ENCODE results near the gene FLRT2. TPM values are rescaled to one million over a fixed set of nuclear protein-coding genes. Genes with fewer than 3 reads are reported as not detected.

The FLRT2 gene
- total RNA-seq, 1 experiment from 2014 or later = 0.07 TPM

GRCh38 chr14:85618978-85619377 lies 89.0 kb downstream of the FLRT2 start:
- ChIA-PET POLR2A (ENCODE audit: unreplicated experiment) (no interaction called here), CTCF (no interaction called here)
- H3K27me3 ChIP-seq (ENCODE audit: low read length) = no peaks in the 10 kb centered on the region
- H3K36me3 ChIP-seq (ENCODE audit: low read depth, low read length) = no peaks in the 10 kb centered on the region
- ATAC-seq (no peak), DNase-seq (no peak)
- no peak overlapping the region for H3K4me3 ChIP-seq (ENCODE audit: low read length)
- no peak overlapping the region for H3K9ac ChIP-seq (ENCODE audit: low read length)
- no peak overlapping the region for H2AFZ ChIP-seq (ENCODE audit: low read length)
- no peaks in the 10 kb centered on the region for H3K9me2 ChIP-seq (replicated peaks; ENCODE audit: low read length)
- no peak overlapping the region for H3K4me2 ChIP-seq (ENCODE audit: low read length)
- no peaks in the 10 kb centered on the region for H3K9me3 ChIP-seq (ENCODE audit: low read length)
- no peak overlapping the region for H3K27ac ChIP-seq (ENCODE audit: low read length)
- intact Hi-C loops (cut with micrococcal nuclease) = no loop called here
- no peak for TF ChIP-seq EZH2 (IDR thresholded peaks at IDR 0.05; ENCODE audit: low read length, unreplicated experiment)
- no peak for TF ChIP-seq EZH2phosphoT487 (IDR thresholded peaks at IDR 0.05; ENCODE audit: borderline replicate concordance, low read length)
- no peak for TF ChIP-seq CTCF (conservative IDR thresholded peaks at IDR 0.05; ENCODE audit: low read depth, low read length)
- no peaks in the 10 kb centered on the region for H3F3A ChIP-seq (ENCODE audit: low read length, unreplicated experiment)
- H4K20me1 ChIP-seq (ENCODE audit: low read length) = no peaks in the 10 kb centered on the region
- no peaks in the 10 kb centered on the region for H3K79me2 ChIP-seq (ENCODE audit: low read length)
- no peaks in the 10 kb centered on the region for H3K4me1 ChIP-seq (ENCODE audit: insufficient read depth, low read length)
- BruUV-seq (replicated peaks) = no TSS peak

- Histone ChIP-seq H3F3A (ENCODE audit: low read length, unreplicated experiment) (no peaks in the 10 kb centered on the region), H3K4me3 (ENCODE audit: low read length) (no peak overlapping the region), H2AFZ (ENCODE audit: low read length) (no peak overlapping the region), H3K36me3 (ENCODE audit: low read depth, low read length) (no peaks in the 10 kb centered on the region), H3K27me3 (ENCODE audit: low read length) (no peaks in the 10 kb centered on the region), H3K9me2 (replicated peaks; ENCODE audit: low read length) (no peaks in the 10 kb centered on the region), H3K4me2 (ENCODE audit: low read length) (no peak overlapping the region), H3K9ac (ENCODE audit: low read length) (no peak overlapping the region), H3K4me1 (ENCODE audit: insufficient read depth, low read length) (no peaks in the 10 kb centered on the region), H3K9me3 (ENCODE audit: low read length) (no peaks in the 10 kb centered on the region), H3K27ac (ENCODE audit: low read length) (no peak overlapping the region), H3K79me2 (ENCODE audit: low read length) (no peaks in the 10 kb centered on the region), H4K20me1 (ENCODE audit: low read length) (no peaks in the 10 kb centered on the region)
- no peak for TF ChIP-seq CTCF (conservative IDR thresholded peaks at IDR 0.05; ENCODE audit: low read depth, low read length)
- TF ChIP-seq EZH2 (IDR thresholded peaks at IDR 0.05; ENCODE audit: low read length, unreplicated experiment) = no peak
- TF ChIP-seq EZH2phosphoT487 (IDR thresholded peaks at IDR 0.05; ENCODE audit: borderline replicate concordance, low read length) = no peak
- ChIA-PET POLR2A (ENCODE audit: unreplicated experiment) (no interaction called here), CTCF (no interaction called here)
- BruUV-seq (replicated peaks) = no TSS peak
- no peak for DNase-seq
- no peak for ATAC-seq
- intact Hi-C loops (cut with micrococcal nuclease) = no loop called here
Observed at GRCh38 chr14:85619851-85620250, 89.9 kb downstream of the FLRT2 start.

DNA sequence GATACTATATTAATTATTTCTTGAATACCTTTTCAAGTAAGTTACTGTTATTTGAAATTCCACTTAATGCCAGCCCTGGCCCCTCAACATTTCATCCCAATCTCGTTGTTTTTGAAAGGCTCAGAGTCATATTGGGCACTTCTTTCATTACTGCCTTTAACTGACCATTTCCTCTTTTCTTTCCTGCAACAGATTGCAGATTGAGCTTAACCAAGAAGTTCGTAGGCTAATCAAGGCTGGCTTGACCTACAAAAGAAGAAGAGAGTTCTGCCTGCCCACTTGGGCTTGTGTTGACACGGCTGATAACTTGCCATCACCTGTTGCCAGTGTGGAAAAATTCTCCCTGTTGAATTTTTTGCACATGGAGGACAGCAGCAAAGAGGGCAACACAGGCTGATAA lies 91.0 kb downstream of the FLRT2 start:
- H3K4me1 ChIP-seq (ENCODE audit: insufficient read depth, low read length) = no peaks in the 10 kb centered on the region
- no peak overlapping the region for H3K9ac ChIP-seq (ENCODE audit: low read length)
- no peaks in the 10 kb centered on the region for H3K9me2 ChIP-seq (replicated peaks; ENCODE audit: low read length)
- no peaks in the 10 kb centered on the region for H3K36me3 ChIP-seq (ENCODE audit: low read depth, low read length)
- ChIA-PET CTCF (no interaction called here), POLR2A (ENCODE audit: unreplicated experiment) (no interaction called here)
- no peak overlapping the region for H2AFZ ChIP-seq (ENCODE audit: low read length)
- no peak for ATAC-seq
- intact Hi-C loops (cut with micrococcal nuclease) = no loop called here
- no peaks in the 10 kb centered on the region for H3K79me2 ChIP-seq (ENCODE audit: low read length)
- DNase-seq = no peak
- no peaks in the 10 kb centered on the region for H3K27me3 ChIP-seq (ENCODE audit: low read length)
- no peak overlapping the region for H3K27ac ChIP-seq (ENCODE audit: low read length)
- no peak for TF ChIP-seq EZH2 (IDR thresholded peaks at IDR 0.05; ENCODE audit: low read length, unreplicated experiment)
- no peak for TF ChIP-seq CTCF (conservative IDR thresholded peaks at IDR 0.05; ENCODE audit: low read depth, low read length)
- H3K9me3 ChIP-seq (ENCODE audit: low read length) = no peaks in the 10 kb centered on the region
- no peak overlapping the region for H3K4me3 ChIP-seq (ENCODE audit: low read length)
- no peaks in the 10 kb centered on the region for H3F3A ChIP-seq (ENCODE audit: low read length, unreplicated experiment)
- BruUV-seq (replicated peaks) = no TSS peak
- H3K4me2 ChIP-seq (ENCODE audit: low read length) = no peak overlapping the region
- H4K20me1 ChIP-seq (ENCODE audit: low read length) = no peaks in the 10 kb centered on the region

Data from PC-3 (cell line).